Stimulated activated CD8-positive, alpha-beta memory T cell treated with anti-CD3 and anti-CD28 coated beads, Interleukin-4, amount 100 ng/mL, for 1 hour (primary cell): Measurements from ENCODE around the gene GAGE12C.
"Not testable (repeated sequence)": the region's sequence is repeated elsewhere in the genome, so short reads cannot be mapped to it uniquely, and the experiment has no call there.

Source experiments
- DNase-seq, 2 donors: peaks; one replicate each; pipeline ENCODE4 v3.0.0-alpha.2; 2020; ENCODE audit warnings: low read depth in 2 of 2, low spot score in 1 of 2

Gene GAGE12C

DNA sequence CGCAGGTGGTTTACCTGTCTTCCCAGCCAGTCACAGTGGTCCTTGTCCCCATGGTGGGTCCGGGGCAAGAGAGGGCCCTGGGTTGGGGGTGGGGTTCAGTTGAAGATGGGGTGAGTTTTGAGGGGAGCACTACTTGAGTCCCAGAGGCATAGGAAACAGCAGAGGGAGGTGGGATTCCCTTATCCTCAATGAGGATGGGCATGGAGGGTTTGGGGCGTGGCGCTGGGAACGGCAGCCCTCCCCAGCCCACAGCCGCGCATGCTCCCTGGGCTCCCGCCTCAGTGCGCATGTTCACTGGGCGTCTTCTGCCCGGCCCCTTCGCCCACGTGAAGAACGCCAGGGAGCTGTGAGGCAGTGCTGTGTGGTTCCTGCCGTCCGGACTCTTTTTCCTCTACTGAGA, at the start of gene GAGE12C:
TSS of gene GAGE12C (plus strand) at position 301 of the 400 bp plus-strand sequence. CDS start 1,155 bp downstream, outside the sequence.
- not testable (repeated sequence) for DNase-seq

- not testable (repeated sequence) for DNase-seq
Observed at GRCh38 chrX:49541433-49541832, 9.5 kb downstream of the GAGE12C start, which contains the start of gene GAGE12D. Gene GAGE12D (plus strand): TSS chrX:49541733. CDS start chrX:49542888, 1,155 bp downstream.

DNA sequence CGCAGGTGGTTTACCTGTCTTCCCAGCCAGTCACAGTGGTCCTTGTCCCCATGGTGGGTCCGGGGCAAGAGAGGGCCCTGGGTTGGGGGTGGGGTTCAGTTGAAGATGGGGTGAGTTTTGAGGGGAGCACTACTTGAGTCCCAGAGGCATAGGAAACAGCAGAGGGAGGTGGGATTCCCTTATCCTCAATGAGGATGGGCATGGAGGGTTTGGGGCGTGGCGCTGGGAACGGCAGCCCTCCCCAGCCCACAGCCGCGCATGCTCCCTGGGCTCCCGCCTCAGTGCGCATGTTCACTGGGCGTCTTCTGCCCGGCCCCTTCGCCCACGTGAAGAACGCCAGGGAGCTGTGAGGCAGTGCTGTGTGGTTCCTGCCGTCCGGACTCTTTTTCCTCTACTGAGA, 19.0 kb downstream of the GAGE12C start, which contains the start of gene GAGE12E:
TSS of gene GAGE12E (plus strand) at position 301 of the 400 bp plus-strand sequence. CDS start 1,155 bp downstream, outside the sequence.
- DNase-seq = not testable (repeated sequence)

- DNase-seq = not testable (repeated sequence)
Observed at GRCh38 chrX:49560542-49560941, 28.6 kb downstream of the GAGE12C start, which contains the start of gene GAGE12F. Gene GAGE12F (plus strand): TSS chrX:49560842. CDS start chrX:49561997, 1,155 bp downstream.

- not testable (repeated sequence) for DNase-seq
Observed at GRCh38 chrX:49568728-49569127, 36.8 kb downstream of the GAGE12C start.

DNA sequence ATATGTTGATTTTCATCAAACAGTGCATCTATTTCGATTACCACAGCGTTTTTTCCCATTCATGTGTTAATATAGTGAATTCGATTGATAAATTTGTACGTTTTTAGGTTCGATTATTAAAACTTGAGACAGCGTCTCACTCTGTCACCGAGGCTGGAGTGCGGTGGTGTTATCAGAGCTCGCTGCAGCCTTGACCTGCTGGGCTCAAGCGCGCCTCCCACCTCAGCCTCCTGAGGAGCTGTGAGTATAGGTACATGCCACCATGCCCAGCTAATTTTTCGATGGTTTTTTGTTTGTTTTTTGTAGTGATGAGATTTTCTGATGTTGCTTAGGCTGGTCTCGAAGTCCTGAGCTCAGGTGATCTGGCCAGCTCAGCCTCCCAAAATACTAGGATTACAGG, 37.2 kb downstream of the GAGE12C start:
- not testable (repeated sequence) for DNase-seq

- DNase-seq = not testable (repeated sequence)
Observed at GRCh38 chrX:49570100-49570499, 38.1 kb downstream of the GAGE12C start, which contains the start of gene GAGE12G. Gene GAGE12G (plus strand): TSS chrX:49570400. CDS start chrX:49571555, 1,155 bp downstream.

DNA sequence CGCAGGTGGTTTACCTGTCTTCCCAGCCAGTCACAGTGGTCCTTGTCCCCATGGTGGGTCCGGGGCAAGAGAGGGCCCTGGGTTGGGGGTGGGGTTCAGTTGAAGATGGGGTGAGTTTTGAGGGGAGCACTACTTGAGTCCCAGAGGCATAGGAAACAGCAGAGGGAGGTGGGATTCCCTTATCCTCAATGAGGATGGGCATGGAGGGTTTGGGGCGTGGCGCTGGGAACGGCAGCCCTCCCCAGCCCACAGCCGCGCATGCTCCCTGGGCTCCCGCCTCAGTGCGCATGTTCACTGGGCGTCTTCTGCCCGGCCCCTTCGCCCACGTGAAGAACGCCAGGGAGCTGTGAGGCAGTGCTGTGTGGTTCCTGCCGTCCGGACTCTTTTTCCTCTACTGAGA, 47.7 kb downstream of the GAGE12C start, which contains the start of gene GAGE12H:
TSS of gene GAGE12H (plus strand) at position 301 of the 400 bp plus-strand sequence. CDS start 1,155 bp downstream, outside the sequence.
- DNase-seq = not testable (repeated sequence)
